GM18505 (cell line): Measurements from ENCODE around the gene CDK5RAP2.

Experiments
- ATAC-seq: cut with Tn5 transposase; IDR thresholded peaks from one replicate; pipeline ENCODE4 v1.9.1; 2021; ENCODE audit not compliant: unreplicated experiment
- POLR2A ChIP-seq: IDR thresholded peaks from 4 replicates; pipeline ENCODE4 v1.6.1; 2011; ENCODE audit warnings: borderline replicate concordance; ENCODE audit not compliant: insufficient read depth, insufficient read length; ENCODE audit errors: extremely low read depth

Gene CDK5RAP2

DNA sequence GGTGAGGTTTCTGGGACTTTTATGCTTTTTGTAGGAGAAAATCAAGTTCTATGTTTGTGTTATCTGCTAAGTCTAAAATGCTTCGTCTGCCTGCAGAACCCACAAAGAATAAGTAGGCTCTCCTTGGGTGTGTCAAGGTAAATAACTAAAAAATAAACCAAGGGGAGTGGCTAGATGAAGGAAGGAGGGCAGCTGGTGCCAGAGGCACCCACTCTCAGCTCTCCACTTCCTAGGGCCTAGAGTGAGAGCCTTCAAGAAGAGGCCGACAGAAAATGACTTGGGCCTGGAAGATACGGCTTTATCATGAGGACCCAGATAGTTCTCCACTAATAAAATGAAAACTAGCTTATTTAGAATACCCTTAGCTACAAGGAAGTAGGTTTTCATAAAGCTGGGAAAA, 147.4 kb downstream of the CDK5RAP2 start:
- TF ChIP-seq POLR2A, result no peak
- ATAC-seq, result no peak

DNA sequence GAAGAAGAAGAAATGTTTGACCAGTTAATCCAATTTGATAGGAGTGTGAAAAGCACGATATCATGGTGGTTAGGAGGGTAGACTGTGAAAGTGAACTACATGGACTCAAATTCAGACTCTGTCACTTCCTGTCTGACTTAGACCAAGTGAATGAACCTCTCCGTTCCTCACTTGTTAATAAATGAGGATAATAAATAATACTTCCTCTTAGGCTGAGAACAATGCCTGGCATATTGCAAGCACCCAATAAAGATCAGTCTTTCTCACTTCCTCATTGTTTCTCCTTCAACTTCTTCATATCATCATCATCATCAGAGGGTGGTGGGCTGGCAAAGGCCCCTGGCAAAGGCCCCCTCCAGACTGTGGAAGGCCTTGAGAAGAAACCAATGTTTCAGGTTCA, 148.7 kb downstream of the CDK5RAP2 start:
- no peak for ATAC-seq
- TF ChIP-seq POLR2A, result no peak

DNA sequence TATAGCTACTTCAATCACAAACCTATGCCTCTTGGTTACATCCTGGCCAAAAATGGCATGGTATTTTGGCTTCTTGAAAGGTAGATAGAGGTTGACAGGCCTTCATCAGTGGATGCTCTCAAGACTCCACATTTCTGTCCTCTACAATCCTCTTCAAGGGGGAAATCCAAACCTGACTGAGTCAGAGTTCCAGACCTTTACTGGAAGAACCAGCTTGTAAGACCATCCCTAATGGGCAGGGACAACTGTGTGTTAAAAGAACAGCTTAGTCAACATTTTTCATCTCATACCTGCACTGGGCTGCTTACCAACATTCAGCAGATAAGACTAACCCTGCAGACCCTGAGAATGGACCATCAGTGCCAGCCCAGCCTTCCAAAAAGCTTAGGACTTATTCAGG, 155.7 kb downstream of the CDK5RAP2 start:
- no peak for ATAC-seq
- TF ChIP-seq POLR2A, result no peak

DNA sequence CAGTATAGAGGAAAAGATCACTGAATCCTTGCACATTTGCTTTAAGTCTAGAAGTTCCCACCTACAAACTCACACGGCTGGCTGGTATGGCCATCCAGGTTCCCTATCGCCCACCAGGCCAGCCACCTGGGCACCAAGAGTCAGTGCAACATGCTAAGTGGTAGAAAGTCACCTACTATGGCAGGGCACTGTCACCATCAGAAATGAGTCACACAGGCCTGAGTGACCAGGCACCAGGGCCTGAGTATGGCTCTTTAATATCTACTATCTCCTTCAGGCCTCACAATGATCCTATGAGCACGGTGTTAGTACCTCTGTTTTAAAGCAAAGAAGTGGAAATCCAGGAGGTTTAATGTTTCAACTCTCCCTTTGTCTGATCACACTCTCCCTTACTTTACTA, 156.2 kb downstream of the CDK5RAP2 start:
- ATAC-seq, result no peak
- TF ChIP-seq POLR2A, result no peak

DNA sequence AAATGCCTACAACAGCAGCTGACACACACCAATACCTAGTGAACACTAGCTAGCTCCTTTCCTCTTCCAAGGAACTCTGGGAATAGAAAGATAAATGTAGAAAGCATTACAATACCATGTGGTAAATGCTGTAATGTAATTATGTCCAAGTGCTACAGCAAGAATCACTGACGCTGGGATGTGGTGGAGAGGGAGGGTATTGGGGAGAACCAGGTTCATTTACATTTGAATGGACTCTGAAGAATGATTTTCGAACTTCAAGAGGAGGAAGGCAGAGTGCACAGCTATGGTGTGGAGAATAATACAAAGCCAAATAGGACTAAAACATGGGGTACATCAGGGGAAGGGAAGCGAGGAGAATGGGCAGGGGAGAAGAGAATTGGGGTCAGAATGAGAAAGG, 158.0 kb downstream of the CDK5RAP2 start:
- no peak for ATAC-seq
- no peak for TF ChIP-seq POLR2A

DNA sequence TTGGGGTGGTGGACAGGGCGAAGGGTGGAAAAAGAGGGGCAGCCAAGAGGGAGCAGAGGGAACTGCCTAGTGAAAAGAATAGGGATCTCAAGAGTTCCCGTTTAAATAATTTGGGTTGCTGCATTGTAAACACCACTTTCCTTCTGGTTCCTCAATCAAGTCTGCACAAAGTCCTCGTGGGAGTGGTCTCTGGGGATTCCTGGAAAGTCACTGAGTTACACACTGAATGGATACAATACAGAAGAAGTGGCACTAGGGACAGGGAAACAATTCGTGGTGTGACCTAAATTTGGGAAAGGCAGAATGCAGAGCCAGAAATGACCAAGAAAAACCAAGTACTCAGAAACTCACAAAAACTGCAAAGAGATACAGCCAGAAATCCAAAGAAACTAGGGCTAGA, 161.7 kb downstream of the CDK5RAP2 start:
- ATAC-seq, result no peak
- TF ChIP-seq POLR2A, result no peak

DNA sequence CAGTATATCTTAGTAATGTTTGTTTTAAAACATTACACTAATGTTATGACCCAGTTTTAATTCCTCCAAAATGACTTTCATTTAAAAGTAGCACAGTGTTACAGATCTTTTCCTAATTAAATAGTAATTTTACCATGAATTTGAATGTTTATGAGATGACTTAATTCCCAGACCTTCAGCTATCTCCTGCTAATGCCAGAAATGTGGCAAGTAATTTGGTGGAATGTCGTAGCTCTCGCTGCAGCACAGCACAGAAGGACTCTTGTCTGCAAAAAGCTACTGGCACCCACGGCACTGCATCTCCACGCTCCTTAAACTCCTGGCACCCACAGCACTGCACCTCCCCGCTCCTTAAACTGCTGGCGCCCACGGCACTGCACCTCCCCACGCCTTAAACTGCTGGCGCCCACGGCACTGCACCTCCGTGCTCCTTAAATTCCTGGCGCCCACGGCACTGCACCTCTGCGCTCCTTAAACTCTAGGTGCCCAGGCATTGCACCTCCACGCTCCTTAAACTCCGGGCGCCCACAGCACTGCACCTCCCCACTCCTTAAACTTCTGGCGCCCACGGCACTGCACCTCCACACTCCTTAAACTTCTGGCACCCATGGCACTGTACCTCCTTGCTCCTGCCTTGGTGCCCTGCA, 163.1 kb downstream of the CDK5RAP2 start:
- no peak for TF ChIP-seq POLR2A
- ATAC-seq, result no peak

DNA sequence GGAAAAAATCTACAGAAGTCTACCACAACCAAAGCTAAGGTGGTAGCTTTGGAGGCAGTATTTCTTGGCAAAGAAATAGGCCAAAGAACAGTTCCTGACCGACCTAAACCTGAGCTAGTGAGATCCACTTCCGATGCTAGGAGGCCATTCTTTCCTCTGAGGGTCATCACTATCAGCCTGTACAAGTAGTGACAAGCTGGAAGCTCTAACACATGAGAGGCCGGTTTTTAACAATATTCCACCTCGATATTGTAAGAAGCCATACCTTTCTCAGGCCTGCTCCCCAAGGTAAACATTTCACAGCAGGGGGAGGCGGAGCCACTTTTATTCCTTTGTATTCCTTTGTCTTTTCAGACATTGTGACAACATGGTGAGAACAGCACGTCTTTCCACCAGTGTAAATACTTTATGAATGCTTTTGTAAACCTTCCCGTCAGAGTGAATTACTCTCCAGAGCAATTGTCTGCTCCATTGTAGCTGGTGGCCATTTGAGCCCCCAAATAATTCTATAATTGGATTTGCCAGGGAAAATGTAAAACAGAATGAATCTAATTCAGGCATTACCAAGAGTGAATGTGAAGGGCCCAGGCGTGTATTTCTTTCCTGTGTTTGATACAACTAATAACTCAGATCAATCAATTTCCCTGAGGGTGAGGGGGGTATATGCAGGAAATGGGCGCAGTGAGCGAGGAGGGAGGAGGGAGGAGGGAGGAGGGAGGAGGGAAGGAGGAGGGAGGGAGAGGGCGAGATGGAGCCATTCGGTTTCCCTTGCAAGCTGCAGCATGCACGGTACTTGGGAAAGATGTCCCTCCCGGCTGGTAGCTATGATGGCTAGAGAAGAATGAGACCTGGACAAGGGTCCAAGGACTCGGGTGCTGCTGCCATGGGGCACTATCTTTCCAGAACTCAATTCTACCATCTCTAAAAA, 166.6 kb downstream of the CDK5RAP2 start:
- ATAC-seq, result no peak
- TF ChIP-seq POLR2A, result no peak

DNA sequence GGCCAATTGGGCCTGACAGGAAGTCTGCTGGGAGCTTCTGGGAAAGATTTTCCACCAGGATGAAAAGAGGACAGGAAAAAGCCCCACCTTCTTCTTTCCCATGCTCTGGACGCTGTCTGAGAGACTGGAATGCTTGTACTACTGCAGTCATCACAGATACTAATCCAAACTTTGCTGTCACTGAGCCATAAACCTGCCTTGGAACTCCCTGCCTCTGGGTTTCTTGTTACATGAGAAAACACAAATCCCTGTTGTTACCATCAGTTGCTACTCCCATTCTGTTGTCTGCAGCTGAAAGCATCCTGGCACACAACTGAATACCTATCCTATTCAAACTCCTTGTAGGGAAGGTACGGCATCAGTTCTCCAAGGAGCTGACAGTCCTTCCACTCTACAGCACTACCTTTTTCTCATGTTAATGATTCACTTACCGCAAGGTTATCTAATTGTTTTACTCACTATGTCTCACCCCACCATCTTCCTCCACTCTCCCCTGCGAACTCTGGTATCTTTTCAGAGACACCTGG, 167.5 kb downstream of the CDK5RAP2 start:
- no peak for ATAC-seq

DNA sequence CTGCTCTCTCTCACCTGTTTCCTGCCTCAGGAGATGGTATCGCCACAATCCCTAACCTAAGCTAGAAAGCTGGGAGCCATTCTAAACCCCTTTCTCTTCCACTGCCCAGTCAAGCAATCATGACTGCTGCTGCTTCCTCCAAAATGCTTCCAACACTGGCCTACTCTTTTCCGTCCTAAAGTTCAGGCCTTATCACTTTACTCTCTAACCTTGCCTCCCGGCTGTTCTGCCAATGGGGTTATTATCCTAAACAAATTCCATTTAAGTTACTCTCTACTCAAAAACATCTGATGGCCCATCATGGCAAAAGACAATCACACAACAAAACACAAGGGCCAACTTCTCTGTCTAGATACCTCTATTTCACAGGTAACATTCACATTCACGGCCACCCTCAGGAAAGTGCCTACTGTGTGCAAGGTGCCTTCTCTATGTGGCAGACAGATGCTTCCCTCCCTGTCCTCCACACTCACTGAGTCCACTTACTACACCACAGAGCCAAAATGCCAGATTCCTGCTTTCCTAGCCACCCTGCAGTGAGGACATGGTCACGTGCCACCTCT, 168.0 kb downstream of the CDK5RAP2 start:
- TF ChIP-seq POLR2A, result no peak
- ATAC-seq, result no peak

More for the DNA sequence above, 167.5 kb downstream of the CDK5RAP2 start:
- no peak for TF ChIP-seq POLR2A

DNA sequence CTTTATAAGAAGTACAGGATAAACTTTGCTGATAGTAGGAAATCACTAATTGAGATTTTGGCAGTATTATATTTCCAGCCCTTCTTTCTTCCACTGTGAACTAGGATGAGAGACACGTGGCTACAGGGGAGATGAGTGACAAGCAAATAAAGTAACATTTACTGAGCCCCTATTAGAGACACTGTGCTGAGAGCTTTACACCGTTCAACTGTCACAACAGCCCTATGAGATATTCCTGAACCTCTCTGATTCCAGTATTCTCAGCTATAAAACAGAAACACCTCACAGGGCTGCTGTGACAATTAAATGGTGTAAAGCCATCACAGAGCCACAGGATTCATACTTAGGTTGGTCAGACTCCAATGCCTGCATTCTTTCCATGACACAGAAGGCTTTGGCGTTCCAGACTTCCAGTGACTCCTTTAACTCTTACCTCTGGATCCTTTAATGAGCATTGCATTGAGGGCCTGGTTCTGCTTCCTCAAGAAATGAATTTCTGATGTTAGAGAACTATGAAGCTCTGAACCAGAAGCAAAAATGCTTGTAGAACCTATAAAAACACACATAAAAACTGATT, 169.0 kb downstream of the CDK5RAP2 start:
- ATAC-seq, result no peak
- TF ChIP-seq POLR2A, result no peak

DNA sequence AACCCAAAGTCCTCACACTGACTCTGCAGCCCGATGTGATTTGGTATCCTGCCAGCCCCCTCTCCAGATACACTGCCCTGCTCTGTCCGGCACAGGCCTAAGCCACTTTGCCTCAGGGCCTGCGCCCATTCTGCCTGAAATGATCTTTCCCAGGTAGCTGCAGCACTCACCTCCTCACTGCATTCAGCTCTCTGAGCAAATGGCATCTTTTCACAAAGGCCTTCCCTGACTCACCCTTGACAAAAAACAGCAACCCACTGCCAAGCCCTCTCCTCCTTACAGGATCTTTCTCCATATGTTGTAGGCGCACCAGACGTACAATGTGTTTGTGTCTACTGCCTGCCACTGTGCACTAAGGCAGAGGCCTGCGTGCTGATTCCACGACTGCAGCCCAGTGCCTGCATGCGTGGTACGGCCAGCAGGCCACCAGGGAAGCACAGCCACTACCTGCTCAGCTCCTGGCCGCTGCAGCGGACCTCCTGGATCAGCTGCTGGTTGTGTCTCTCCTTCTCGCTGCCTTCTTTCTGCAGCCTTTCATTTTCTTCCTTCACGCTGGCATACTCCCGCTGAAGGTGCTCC, 171.2 kb downstream of the CDK5RAP2 start:
- no peak for ATAC-seq
- no peak for TF ChIP-seq POLR2A

DNA sequence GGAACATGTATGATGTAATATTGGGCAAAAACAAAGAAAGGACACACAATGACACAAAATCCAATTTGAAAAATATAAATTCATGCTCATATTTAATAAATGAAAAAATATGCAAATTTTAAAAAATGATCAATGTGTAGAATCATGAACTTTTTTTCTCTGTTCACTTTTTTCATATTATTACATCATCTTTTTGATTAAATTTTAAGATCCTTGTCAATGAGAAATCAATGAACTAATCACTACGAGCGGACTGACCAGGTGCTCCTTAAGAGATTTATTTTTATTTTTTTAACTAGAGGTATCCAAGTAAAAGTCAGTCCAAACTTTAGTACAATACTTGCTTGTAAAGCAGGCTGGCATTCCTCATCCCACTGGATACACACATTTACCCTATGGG, 174.1 kb downstream of the CDK5RAP2 start:
- no peak for ATAC-seq
- TF ChIP-seq POLR2A, result no peak
